ENCODE data around the gene HMGN1.

HMGN1 gene

DNA sequence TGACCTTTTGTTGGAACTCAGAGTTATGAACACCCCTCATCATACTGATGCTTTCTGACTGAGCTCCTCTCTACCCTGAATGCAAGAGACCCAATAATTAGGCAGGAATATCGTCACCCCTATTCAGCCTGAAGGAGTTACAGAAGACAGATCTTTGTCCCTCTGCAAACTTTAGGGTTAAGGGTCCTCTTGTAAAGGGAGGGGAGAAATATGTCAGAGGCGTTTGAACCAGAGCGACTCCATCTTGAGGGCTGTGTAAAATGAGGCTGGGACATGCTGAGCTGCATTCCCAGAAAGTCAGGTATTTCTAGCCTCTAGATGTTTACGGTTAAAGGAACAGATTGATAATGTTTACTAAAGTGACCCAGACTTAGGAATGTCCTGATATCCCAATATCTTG is 10.5 kb upstream of the HMGN1 start:
- in situ Hi-C loops (cut with MboI; ENCODE audit: low sequenced_read_pairs): no loop called here
- Histone ChIP-seq H3K4me3 (no peak overlapping the region), H3K9me3 (no peaks in the 10 kb centered on the region), H3K36me3 (replicated peaks) (no peaks in the 10 kb centered on the region), H3K4me1 (no peaks in the 10 kb centered on the region), H3K27me3 (ENCODE audit: low read depth) (no peaks in the 10 kb centered on the region)
- DNase-seq (ENCODE audit: low spot score in 2 of 2): no peak

DNA sequence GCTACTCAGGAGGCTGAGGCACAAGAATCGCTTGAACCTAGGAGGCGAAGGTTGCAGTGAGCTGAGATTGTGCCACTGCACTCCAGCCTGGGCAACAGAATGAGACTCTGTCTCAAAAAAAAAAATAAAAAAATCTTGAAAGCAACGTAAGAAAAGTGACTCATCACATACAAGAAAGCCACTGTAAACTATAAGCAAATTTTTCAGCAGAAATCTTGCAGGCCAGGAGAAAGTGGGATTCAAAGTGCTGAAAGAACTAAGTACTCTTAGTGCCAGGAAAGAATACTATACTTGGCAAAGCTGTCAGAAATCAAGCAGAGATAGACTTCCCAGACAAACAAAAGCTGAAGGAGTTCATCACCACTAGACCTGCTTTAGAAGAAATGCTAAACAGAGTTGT is 4.4 kb upstream of the HMGN1 start:
- Histone ChIP-seq H3K9me3 (no peaks in the 10 kb centered on the region), H3K4me3 (no peak overlapping the region), H3K36me3 (replicated peaks) (no peaks in the 10 kb centered on the region), H3K27me3 (ENCODE audit: low read depth) (no peaks in the 10 kb centered on the region), H3K4me1 (peaks cover 8% of the 10 kb centered on the region)
- DNase-seq (ENCODE audit: low spot score in 2 of 2): no peak
- in situ Hi-C loops (cut with MboI; ENCODE audit: low sequenced_read_pairs): no loop called here

DNA sequence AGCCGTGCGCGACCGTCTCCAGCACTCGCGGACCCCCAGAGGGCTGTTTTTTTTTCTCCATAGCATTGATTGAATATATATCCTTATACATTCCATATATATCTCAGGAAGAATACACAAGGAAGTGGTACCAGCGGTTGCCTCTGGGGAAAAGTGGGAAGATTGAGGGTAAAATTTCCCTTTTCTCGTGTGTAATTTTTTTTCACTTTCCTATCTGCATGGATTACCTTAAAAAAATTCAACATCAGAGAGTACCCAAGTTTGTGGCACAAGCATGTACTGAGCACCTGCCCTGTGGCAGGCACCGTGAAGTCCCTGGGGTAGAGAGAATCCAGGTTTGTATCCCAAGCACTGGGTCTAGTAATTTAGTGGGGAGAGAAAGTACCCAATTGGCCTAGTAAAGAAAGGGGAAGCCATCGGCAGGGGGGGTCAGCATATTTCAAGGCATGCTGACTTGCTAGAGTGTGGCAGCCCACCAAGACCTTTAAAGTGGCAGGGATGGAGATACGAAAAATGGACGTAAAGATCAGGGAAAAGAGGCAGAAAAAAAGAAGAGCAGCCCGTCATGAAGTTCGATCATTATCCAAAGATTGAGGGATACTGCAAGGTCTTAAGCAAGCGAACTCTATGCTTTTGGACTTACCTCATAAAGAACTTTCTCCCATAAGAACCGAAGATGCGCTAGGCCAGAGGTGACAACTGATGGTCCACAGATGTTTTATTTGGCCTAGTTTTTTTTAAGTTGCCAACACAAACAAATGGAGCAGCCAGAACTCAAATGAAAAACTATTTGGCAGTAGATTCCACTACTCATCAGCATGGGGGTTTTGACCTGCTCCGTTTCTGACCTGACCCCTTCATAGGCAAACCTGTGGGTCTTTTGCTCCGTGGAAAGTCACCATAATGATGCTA is 1.5 kb upstream of the HMGN1 start:
- in situ Hi-C loops (cut with MboI; ENCODE audit: low sequenced_read_pairs): no loop called here
- no peak for DNase-seq (ENCODE audit: low spot score in 2 of 2)
- Histone ChIP-seq H3K36me3 (replicated peaks) (peaks cover 20% of the 10 kb centered on the region), H3K4me3 (peak overlapping the region; percentile 38), H3K27me3 (ENCODE audit: low read depth) (no peaks in the 10 kb centered on the region), H3K9me3 (no peaks in the 10 kb centered on the region), H3K4me1 (peaks cover 26% of the 10 kb centered on the region)

DNA sequence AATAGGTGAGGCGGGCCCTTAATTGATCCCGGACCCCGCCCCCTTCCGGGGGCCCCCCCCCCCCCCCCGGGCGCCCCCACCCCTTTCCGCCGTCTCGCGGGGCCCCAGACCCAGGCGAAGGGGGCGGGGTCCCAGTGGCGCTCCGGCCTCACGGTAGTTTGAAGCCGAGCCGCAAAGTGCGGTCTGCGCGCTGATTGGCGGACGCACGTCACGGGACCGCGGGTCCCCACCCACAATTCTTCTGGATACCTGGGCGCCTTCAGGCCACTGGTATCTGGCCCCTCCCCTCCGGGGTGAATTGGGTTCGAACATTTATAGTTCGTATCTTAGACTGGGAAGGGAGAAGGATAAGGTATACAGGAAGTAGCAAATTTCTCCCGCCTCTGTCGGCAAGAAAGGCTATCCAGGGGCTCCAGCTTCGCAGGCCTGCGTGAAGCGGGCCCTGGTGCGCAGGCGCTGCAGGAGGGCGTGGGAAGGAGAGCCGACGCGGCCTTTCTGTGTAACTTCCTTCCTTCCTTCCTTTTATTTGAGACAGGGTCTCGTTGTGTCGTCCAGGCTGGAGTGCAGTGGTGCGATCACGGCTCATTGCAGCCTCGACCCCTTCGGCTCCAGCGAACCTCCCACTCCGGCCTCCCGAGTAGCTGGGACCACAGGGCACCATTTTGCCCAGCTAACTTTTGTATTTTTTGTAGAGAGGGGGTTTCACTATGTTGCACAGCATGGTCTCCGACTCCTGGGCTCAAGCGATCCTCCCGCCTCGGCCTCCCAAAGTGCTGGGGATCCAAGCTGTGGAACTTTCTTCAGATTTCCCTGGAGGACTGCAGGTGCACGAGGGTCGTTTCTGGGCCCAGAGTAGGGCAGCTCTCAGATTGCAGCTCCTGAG is 564 bp upstream of the HMGN1 start:
- Histone ChIP-seq H3K36me3 (replicated peaks) (peaks cover 29% of the 10 kb centered on the region), H3K27me3 (ENCODE audit: low read depth) (no peaks in the 10 kb centered on the region), H3K4me1 (peaks cover 29% of the 10 kb centered on the region), H3K9me3 (no peaks in the 10 kb centered on the region), H3K4me3 (peak overlapping the region; percentile 38)
- in situ Hi-C loops (cut with MboI; ENCODE audit: low sequenced_read_pairs): no loop called here
- peak; percentile 95 to 98 for DNase-seq (ENCODE audit: low spot score in 2 of 2)

DNA sequence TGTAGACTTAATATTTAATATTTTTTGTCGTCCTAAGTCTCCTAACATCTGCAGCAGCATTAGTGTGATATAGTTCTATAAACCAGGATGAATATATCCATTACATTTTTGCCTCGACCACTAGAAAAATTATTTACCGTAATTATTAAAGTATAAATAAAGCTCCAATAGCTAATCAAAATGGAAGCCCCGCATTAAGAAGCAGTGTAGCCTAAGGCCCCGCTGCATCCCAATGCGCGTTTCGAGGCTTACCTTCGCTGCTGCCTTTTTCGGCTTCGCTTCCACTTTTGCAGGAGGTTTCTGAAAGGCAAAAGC is 891 bp downstream of the HMGN1 start:
- DNase-seq (ENCODE audit: low spot score in 2 of 2): no peak
- Histone ChIP-seq H3K27me3 (ENCODE audit: low read depth) (no peaks in the 10 kb centered on the region), H3K4me1 (peaks cover 29% of the 10 kb centered on the region), H3K36me3 (replicated peaks) (peaks cover 42% of the 10 kb centered on the region), H3K4me3 (peak overlapping the region; percentile 77), H3K9me3 (no peaks in the 10 kb centered on the region)
- in situ Hi-C loops (cut with MboI; ENCODE audit: low sequenced_read_pairs): no loop called here

DNA sequence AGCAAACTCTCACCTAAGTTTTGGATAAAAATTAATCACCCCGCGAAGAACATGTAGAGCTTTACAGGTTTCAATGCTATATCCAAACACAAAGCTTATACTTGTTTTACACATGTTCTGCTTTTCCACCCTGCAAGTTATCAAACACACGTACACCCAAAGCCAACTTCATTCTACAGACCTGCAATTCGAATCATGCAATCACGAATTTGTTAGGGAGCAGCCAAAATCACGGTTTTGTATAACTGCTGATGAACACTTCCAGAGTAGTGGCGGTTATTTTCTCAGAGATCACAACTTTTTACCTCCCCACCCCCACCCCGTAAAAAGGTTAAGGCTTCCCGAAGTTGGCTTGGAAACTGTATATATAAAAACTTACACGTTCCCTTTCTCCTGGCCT is 1.4 kb downstream of the HMGN1 start:
- Histone ChIP-seq H3K9me3 (no peaks in the 10 kb centered on the region), H3K27me3 (ENCODE audit: low read depth) (no peaks in the 10 kb centered on the region), H3K4me1 (peaks cover 29% of the 10 kb centered on the region), H3K4me3 (peak overlapping the region; percentile 77), H3K36me3 (replicated peaks) (peaks cover 44% of the 10 kb centered on the region)
- in situ Hi-C loops (cut with MboI; ENCODE audit: low sequenced_read_pairs): no loop called here
- DNase-seq (ENCODE audit: low spot score in 2 of 2): no peak

DNA sequence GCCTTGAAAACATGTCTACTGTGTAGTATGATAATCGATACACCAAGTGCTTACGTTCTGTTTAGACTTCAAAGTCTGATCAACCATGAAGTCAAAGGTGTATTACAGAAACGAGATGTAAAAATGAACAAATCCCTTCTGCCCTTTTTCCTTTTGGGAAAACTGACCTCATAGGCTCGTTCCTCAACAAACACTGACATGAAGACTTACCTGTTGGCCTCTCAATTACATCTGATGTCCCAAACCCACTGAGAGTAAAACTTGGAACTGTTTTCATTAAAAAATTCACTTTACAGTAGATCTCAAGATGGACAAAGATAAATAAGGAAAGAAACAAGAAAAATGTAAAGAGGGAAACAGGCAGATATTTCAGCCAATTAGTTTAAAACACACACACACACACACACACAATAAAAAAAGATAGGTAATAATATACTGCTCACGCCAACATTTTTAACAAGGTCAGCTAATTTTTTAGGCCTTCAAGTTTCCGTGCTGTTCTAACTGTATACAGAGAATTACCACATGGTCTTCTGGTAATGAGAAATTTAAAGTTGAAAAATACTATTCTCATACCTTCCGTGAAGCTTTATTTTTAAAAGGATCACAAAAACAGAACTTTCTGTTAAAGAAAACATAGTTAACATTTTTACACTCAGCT is 2.1 kb downstream of the HMGN1 start:
- Histone ChIP-seq H3K9me3 (no peaks in the 10 kb centered on the region), H3K36me3 (replicated peaks) (peaks cover 52% of the 10 kb centered on the region), H3K4me1 (peaks cover 29% of the 10 kb centered on the region), H3K27me3 (ENCODE audit: low read depth) (no peaks in the 10 kb centered on the region), H3K4me3 (peak overlapping the region; percentile 77)
- DNase-seq (ENCODE audit: low spot score in 2 of 2): no peak
- in situ Hi-C loops (cut with MboI; ENCODE audit: low sequenced_read_pairs): no loop called here

DNA sequence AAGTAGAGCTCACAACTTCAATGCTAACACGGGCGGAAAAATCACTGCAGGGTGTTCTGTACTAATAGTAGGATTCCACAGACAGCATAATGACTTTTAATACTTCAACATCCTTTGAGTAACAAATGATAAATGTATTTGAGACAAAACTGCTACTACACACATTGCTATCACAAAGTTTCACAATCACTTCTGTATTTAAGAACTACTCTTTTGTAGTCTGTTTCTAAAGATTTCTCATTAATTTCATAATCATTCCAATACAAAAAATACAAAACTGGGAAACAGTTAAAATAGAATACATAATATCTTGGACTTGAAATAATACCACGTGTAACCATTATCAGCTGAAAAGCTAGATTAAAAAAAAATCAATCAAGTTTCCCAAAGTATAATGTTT is 2.7 kb downstream of the HMGN1 start:
- Histone ChIP-seq H3K4me3 (peak overlapping the region; percentile 77), H3K9me3 (no peaks in the 10 kb centered on the region), H3K4me1 (peaks cover 29% of the 10 kb centered on the region), H3K36me3 (replicated peaks) (peaks cover 58% of the 10 kb centered on the region), H3K27me3 (ENCODE audit: low read depth) (no peaks in the 10 kb centered on the region)
- in situ Hi-C loops (cut with MboI; ENCODE audit: low sequenced_read_pairs): no loop called here
- no peak for DNase-seq (ENCODE audit: low spot score in 2 of 2)

DNA sequence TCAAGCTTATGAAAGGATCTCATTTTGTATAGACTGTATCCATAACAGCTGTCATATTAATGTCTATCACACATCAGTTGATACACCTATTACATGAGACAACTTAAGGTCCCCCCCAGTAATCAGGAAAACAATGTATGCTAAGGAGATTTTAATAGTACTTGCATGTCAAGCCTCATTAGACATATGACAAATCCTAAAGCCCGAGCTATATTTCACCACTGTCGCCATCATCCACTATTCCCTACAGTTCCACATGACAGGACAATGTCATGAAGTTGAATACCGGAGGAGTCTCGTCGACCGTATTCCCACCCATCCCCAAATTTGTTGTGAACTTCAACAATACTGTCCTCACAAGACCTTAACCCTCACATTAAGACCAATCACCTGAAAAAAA is 3.4 kb downstream of the HMGN1 start:
- Histone ChIP-seq H3K9me3 (no peaks in the 10 kb centered on the region), H3K4me3 (no peak overlapping the region), H3K36me3 (replicated peaks) (peaks cover 59% of the 10 kb centered on the region), H3K27me3 (ENCODE audit: low read depth) (no peaks in the 10 kb centered on the region), H3K4me1 (peaks cover 29% of the 10 kb centered on the region)
- in situ Hi-C loops (cut with MboI; ENCODE audit: low sequenced_read_pairs): no loop called here
- no peak for DNase-seq (ENCODE audit: low spot score in 2 of 2)

DNA sequence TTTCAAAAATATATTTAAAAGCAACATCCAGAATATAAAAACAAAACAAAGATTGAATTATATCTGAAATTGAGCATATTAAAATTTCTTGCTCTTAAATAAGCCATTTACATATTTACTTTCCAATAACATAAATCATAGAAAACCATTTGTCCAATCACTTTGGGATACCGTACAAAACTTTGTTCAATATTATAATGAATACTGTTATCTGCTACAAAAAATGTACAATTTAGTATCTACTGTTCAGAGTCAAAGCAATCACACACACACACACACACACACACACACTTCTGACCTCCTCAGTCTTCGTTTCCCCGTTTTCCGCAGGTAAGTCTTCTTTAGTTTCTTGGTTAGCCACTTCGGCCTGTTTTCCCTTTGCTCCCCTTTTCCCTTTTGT is 4.0 kb downstream of the HMGN1 start:
- DNase-seq (ENCODE audit: low spot score in 2 of 2): no peak
- peaks cover 25% of the 10 kb centered on the region for H3K4me1 ChIP-seq
- peaks cover 59% of the 10 kb centered on the region for H3K36me3 ChIP-seq (replicated peaks)
- no peaks in the 10 kb centered on the region for H3K9me3 ChIP-seq
- H3K4me3 ChIP-seq: no peak overlapping the region
- H3K27me3 ChIP-seq (ENCODE audit: low read depth): no peaks in the 10 kb centered on the region
- in situ Hi-C loops (cut with MboI; ENCODE audit: low sequenced_read_pairs): no loop called here

DNA sequence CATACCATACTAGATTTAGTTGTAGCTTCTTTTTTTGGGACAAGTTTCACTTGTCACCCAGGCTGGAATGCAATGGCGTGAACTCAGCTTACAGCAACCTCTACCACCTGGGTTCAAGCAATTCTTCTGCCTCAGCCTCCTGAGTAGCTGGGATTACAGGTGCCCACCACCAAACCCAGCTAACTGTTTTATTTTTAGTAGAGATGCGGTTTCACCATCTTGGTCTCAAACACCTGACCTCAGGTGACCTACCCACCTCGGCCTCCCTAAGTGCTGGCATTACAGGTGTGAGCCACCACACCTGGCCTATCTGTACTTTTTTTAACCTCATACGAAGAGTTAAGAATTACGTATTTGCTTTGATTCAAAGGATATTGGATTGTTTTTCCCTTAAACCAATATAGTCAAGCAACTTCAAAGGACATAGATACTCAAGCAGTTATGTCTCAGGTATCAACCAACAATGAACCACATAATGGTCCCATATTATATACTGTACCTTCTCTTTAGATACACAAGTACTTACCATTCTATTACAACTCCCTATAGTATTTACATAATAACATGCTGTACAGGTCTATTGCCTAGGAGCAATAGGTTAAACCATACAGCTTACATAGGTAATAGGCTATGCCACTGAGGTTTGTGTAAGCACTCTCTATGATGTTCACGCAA is 7.5 kb downstream of the HMGN1 start:
- in situ Hi-C loops (cut with MboI; ENCODE audit: low sequenced_read_pairs): no loop called here
- H3K36me3 ChIP-seq (replicated peaks): peaks cover 50% of the 10 kb centered on the region
- no peak overlapping the region for H3K4me3 ChIP-seq
- DNase-seq (ENCODE audit: low spot score in 2 of 2): no peak
- peaks cover 18% of the 10 kb centered on the region for H3K4me1 ChIP-seq
- H3K9me3 ChIP-seq: no peaks in the 10 kb centered on the region
- no peaks in the 10 kb centered on the region for H3K27me3 ChIP-seq (ENCODE audit: low read depth)

DNA sequence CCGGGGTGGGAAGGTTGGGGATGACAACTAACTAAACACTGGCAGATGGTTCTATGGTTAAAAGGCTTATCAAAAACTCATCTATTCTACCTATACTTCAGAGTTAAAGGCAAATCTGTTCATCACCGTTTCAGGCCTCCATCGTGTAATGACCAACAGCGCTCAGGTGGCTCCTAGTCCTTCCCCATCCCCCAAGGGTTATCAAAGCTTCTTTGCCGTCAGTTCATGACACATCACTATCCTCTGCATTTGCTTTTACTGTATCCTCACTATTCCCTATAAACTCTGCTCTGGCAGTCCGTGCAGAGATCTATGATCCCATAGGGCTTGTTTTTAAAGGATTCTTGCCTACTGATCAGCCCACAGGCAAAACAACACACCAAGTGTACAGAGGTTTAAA is 8.2 kb downstream of the HMGN1 start:
- Histone ChIP-seq H3K36me3 (replicated peaks) (peaks cover 43% of the 10 kb centered on the region), H3K4me1 (peaks cover 14% of the 10 kb centered on the region), H3K27me3 (ENCODE audit: low read depth) (no peaks in the 10 kb centered on the region), H3K4me3 (no peak overlapping the region), H3K9me3 (no peaks in the 10 kb centered on the region)
- DNase-seq (ENCODE audit: low spot score in 2 of 2): peak in 1 of 2 experiments; percentile 1
- in situ Hi-C loops (cut with MboI; ENCODE audit: low sequenced_read_pairs): no loop called here

DNA sequence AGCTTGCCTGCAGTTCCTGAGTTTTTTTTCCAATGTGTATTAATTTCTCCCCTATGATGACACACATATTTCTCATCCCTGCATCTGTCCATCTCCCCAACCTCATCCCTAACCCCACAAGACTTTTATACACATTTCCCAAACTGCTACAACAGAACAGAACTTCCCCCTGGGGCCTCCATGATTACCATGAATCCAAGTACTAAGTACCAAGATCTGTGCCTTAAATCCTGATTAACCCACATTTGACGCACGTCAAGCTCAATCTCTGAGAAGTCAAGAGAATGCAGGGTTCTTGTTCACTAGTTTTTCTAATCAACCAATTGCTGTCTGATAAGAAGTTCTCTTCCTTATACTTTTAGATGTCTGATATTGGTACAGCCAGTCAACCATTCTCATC is 9.7 kb downstream of the HMGN1 start:
- no peaks in the 10 kb centered on the region for H3K27me3 ChIP-seq (ENCODE audit: low read depth)
- no peak overlapping the region for H3K4me3 ChIP-seq
- H3K4me1 ChIP-seq: peaks cover 7% of the 10 kb centered on the region
- peak in 1 of 2 experiments; percentile 2 for DNase-seq (ENCODE audit: low spot score in 2 of 2)
- H3K9me3 ChIP-seq: no peaks in the 10 kb centered on the region
- peaks cover 28% of the 10 kb centered on the region for H3K36me3 ChIP-seq (replicated peaks)
- in situ Hi-C loops (cut with MboI; ENCODE audit: low sequenced_read_pairs): no loop called here
